Liver (tissue), 9 donors: ENCODE data around the gene MECP2. TPM values are rescaled to one million over a fixed set of nuclear protein-coding genes. Genes with fewer than 3 reads are reported as not detected.

ENCODE experiments used
- DNase-seq: peaks from one replicate; pipeline ENCODE4 v3.0.0-alpha.2; 2017; ENCODE audit warnings: low spot score
- H3K27ac ChIP-seq, 2 donors: one replicate each; pipeline ENCODE4 v1.7.0; 2013; ENCODE audit warnings: inconsistent platforms in 2 of 2, low read length in 2 of 2, control low read depth in 1 of 2, low read depth in 1 of 2, mild to moderate bottlenecking in 1 of 2
- H3K27me3 ChIP-seq, 4 donors: one replicate each; pipeline versions ENCODE4 v1.6.1 to v1.7.0; 2013; ENCODE audit warnings: low read length in 3 of 4, inconsistent platforms in 1 of 4, mild to moderate bottlenecking in 1 of 4, moderate library complexity in 1 of 4; ENCODE audit not compliant: control insufficient read depth in 4 of 4, insufficient read depth in 4 of 4
- H3K36me3 ChIP-seq, 4 donors: one replicate each; pipeline versions ENCODE4 v1.6.1 to v1.7.0; 2013; ENCODE audit warnings: low read length in 3 of 4, mild to moderate bottlenecking in 3 of 4, low read depth in 1 of 4, moderate library complexity in 1 of 4; ENCODE audit not compliant: control insufficient read depth in 4 of 4, insufficient read depth in 3 of 4
- H3K4me1 ChIP-seq, 4 donors: one replicate each; pipeline versions ENCODE4 v1.6.1 to v1.7.0; 2013; ENCODE audit warnings: low read length in 3 of 4, mild to moderate bottlenecking in 3 of 4, moderate library complexity in 1 of 4; ENCODE audit not compliant: control insufficient read depth in 4 of 4, insufficient read depth in 4 of 4
- H3K4me3 ChIP-seq, 3 donors: one replicate each; pipeline versions ENCODE4 v1.6.1 to v1.7.0; 2013; ENCODE audit warnings: low read length in 3 of 3, control low read depth in 1 of 3, low read depth in 1 of 3, mild to moderate bottlenecking in 1 of 3
- H3K9ac ChIP-seq, 2 donors: one replicate each; pipeline ENCODE4 v1.7.0; 2013; ENCODE audit warnings: low read length in 2 of 2, mild to moderate bottlenecking in 2 of 2, moderate library complexity in 2 of 2, control low read depth in 1 of 2, low read depth in 1 of 2
- H3K9me3 ChIP-seq, 4 donors: one replicate each; pipeline versions ENCODE4 v1.6.1 to v1.7.0; 2013; ENCODE audit warnings: low read length in 3 of 4; ENCODE audit not compliant: control insufficient read depth in 4 of 4
- ATF3 ChIP-seq: IDR thresholded peaks from 2 replicates; pipeline ENCODE4 v1.6.1; 2016; ENCODE audit warnings: antibody characterized with exemption
- EGR1 ChIP-seq, 2 donors: IDR thresholded peaks; 2 replicates each; pipeline ENCODE4 v1.6.1; 2016 to 2018; ENCODE audit warnings: antibody characterized with exemption in 2 of 2, low read depth in 2 of 2
- FOXA1 ChIP-seq: IDR thresholded peaks from 2 replicates; pipeline ENCODE4 v1.6.1; 2016; ENCODE audit warnings: antibody characterized with exemption
- FOXA2 ChIP-seq: IDR thresholded peaks from 2 replicates; pipeline ENCODE4 v1.6.1; 2016; ENCODE audit warnings: antibody characterized with exemption
- GABPA ChIP-seq, 2 donors: IDR thresholded peaks in 1 of 2; conservative IDR thresholded peaks in 1 of 2; 2 replicates each; pipeline ENCODE4 v1.6.1; 2016; ENCODE audit warnings: antibody characterized with exemption in 2 of 2, mild to moderate bottlenecking in 1 of 2, moderate library complexity in 1 of 2
- HNF4A ChIP-seq, 2 donors: conservative IDR thresholded peaks; 2 replicates each; pipeline ENCODE4 v1.6.1; 2016; ENCODE audit warnings: antibody characterized with exemption in 2 of 2, mild to moderate bottlenecking in 2 of 2
- HNF4G ChIP-seq: IDR thresholded peaks from 2 replicates; pipeline ENCODE4 v1.6.1; 2016; ENCODE audit warnings: antibody characterized with exemption
- JUND ChIP-seq, 2 donors: IDR thresholded peaks; 2 replicates each; pipeline ENCODE4 v1.6.1; 2016; ENCODE audit warnings: antibody characterized with exemption in 2 of 2
- MAX ChIP-seq: IDR thresholded peaks from 2 replicates; pipeline ENCODE4 v1.6.1; 2016; ENCODE audit warnings: antibody characterized with exemption
- NR2F2 ChIP-seq: IDR thresholded peaks from 2 replicates; pipeline ENCODE4 v1.6.1; 2016; ENCODE audit warnings: antibody characterized with exemption
- REST ChIP-seq: IDR thresholded peaks from 2 replicates; pipeline ENCODE4 v1.6.1; 2016; ENCODE audit warnings: antibody characterized with exemption, mild to moderate bottlenecking
- RXRA ChIP-seq, 2 donors: IDR thresholded peaks; 2 replicates each; pipeline ENCODE4 v1.6.1; 2017 to 2018; ENCODE audit warnings: antibody characterized with exemption in 2 of 2, mild to moderate bottlenecking in 1 of 2
- SP1 ChIP-seq: IDR thresholded peaks from 2 replicates; pipeline ENCODE4 v1.6.1; 2018; ENCODE audit warnings: antibody characterized with exemption, mild to moderate bottlenecking
- YY1 ChIP-seq: IDR thresholded peaks from 2 replicates; pipeline ENCODE4 v1.6.1; 2016; ENCODE audit warnings: antibody characterized with exemption, mild to moderate bottlenecking
- ZBTB33 ChIP-seq: IDR thresholded peaks from 2 replicates; pipeline ENCODE4 v1.6.1; 2016; ENCODE audit warnings: antibody characterized with exemption
- WGBS: extraction: QIAGEN DNeasy Blood & Tissue Kit; methylation state at CpG from one replicate; pipeline ENCODE4 v1.1.7; 2013; 5-methylcytosine and 5-hydroxymethylcytosine counted together
- polyA plus RNA-seq, 2 donors: library from polyadenylated mRNA; stranded (reverse) in 1 of 2; unstranded in 1 of 2; fragments of 200-250 nt in 1 of 2; fragments of >200 nt in 1 of 2; fragmentation: Nextera tagmentation in 1 of 2; extraction: Ambion mirVana in 1 of 2; gene quantifications; one replicate each; pipeline versions ENCODE4 v1.2.1 to v1.2.3, GENCODE V29; 2013 to 2015
- total RNA-seq, 2 donors: library from RNA; depleted of rRNA; stranded (reverse); fragments of >200 nt; gene quantifications; one replicate each; pipeline ENCODE4 v1.2.3, GENCODE V29; 2014
- donor health status: healthy.
- donor health status: healthy.
- donor health status: healthy.
- donor health status: healthy.
- donor health status: healthy.

Gene MECP2
- total and polyA plus RNA-seq, 4 donors: 6.9 to 22.0 (median 10.0) TPM

- H3K36me3 ChIP-seq: peaks cover 0 to 3% (median 1%) of the 10 kb centered on the region in 4 donors
- WGBS: 62% methylated on average over 6 of the region's 6 CpGs
- DNase-seq: no peak
- H3K9ac ChIP-seq: no peak overlapping the region
- no peaks in the 10 kb centered on the region for H3K9me3 ChIP-seq
- no peak overlapping the region for H3K27ac ChIP-seq
- H3K4me3 ChIP-seq: no peak overlapping the region
- H3K4me1 ChIP-seq: peaks cover 3 to 34% (median 24%) of the 10 kb centered on the region in 4 donors
- no peak for TF ChIP-seq HNF4A (conservative IDR thresholded peaks at IDR 0.05)
- TF ChIP-seq NR2F2: no peak
- no peak for TF ChIP-seq SP1
- H3K27me3 ChIP-seq: no peaks in the 10 kb centered on the region
These were observed 2.7 kb downstream of the MECP2 start for GRCh38 chrX:154094833-154095232.

- Histone ChIP-seq H3K9ac (no peak overlapping the region), H3K27ac (no peak overlapping the region), H3K27me3 (no peaks in the 10 kb centered on the region), H3K4me3 (no peak overlapping the region), H3K4me1 (peaks cover 3 to 34% (median 24%) of the 10 kb centered on the region in 4 donors), H3K9me3 (no peaks in the 10 kb centered on the region), H3K36me3 (peaks cover 0 to 3% (median 1%) of the 10 kb centered on the region in 4 donors)
- DNase-seq: no peak
- WGBS: 82% methylated on average over 5 of the region's 5 CpGs
- no peak for TF ChIP-seq MAX
- no peak for TF ChIP-seq YY1
- no peak for TF ChIP-seq JUND (IDR thresholded peaks at IDR 0.05)
These were observed 3.6 kb downstream of the MECP2 start for GRCh38 chrX:154093965-154094364.

- peaks cover 0 to 3% (median 1%) of the 10 kb centered on the region in 4 donors for H3K36me3 ChIP-seq
- no peak overlapping the region for H3K4me3 ChIP-seq
- no peaks in the 10 kb centered on the region for H3K27me3 ChIP-seq
- H3K4me1 ChIP-seq: peaks cover 3 to 27% (median 16%) of the 10 kb centered on the region in 4 donors
- DNase-seq: no peak
- WGBS: 71% methylated on average over 5 of the region's 5 CpGs
- H3K9me3 ChIP-seq: no peaks in the 10 kb centered on the region
- TF ChIP-seq FOXA1 (no peak), EGR1 (IDR thresholded peaks at IDR 0.05; ENCODE audit: low read depth in 2 of 2) (no peak), HNF4G (no peak), MAX (no peak), FOXA2 (no peak), RXRA (IDR thresholded peaks at IDR 0.05) (no peak), REST (no peak), NR2F2 (no peak), JUND (IDR thresholded peaks at IDR 0.05) (no peak), GABPA (IDR thresholded peaks at IDR 0.05 in 1 of 2, conservative IDR thresholded peaks at IDR 0.05 in 1 of 2) (no peak), HNF4A (conservative IDR thresholded peaks at IDR 0.05) (no peak), YY1 (no peak), ATF3 (no peak), ZBTB33 (no peak)
- no peak overlapping the region for H3K9ac ChIP-seq
- no peak overlapping the region for H3K27ac ChIP-seq
These were observed 5.1 kb downstream of the MECP2 start for GRCh38 chrX:154092371-154092770.
